GM12878 (cell line): Measurements from ENCODE around the gene ABCA13. TPM values are rescaled to one million over a fixed set of nuclear protein-coding genes. Genes with fewer than 3 reads are reported as not detected.

Source experiments
- ATAC-seq: fragments of 200-7000 bp; cut with Tn5 transposase; 3 replicates; pipeline ENCODE4 v1.9.1; 2020; ENCODE audit warnings: mild to moderate bottlenecking, moderate library complexity
- BruUV-seq: library from RNA; stranded (reverse); fragments of 400-500 nt; replicated peaks from 2 replicates; lab custom pipeline; 2021; lab: Mats Ljungman, UMichigan
- CTCF ChIA-PET: fragments of 300-600 bp; sonication (Branson Sonifier 250); formaldehyde crosslinking; extraction: SDS; loops from one replicate; lab custom pipeline; 2021; ENCODE audit warnings: inconsistent platforms; lab: Yijun Ruan, JAX
- POLR2A ChIA-PET: fragments of 350-600 bp; formaldehyde crosslinking; extraction: SDS; loops from one replicate; lab custom pipeline; 2021; ENCODE audit warnings: inconsistent platforms; lab: Charles Lee
- RAD21 ChIA-PET: fragments of 300-600 bp; sonication (Branson Sonifier 250); formaldehyde crosslinking; loops from one replicate; lab custom pipeline; 2023; ENCODE audit warnings: antibody characterized with exemption; ENCODE audit not compliant: unreplicated experiment; lab: Charles Lee
- SMC1A ChIA-PET: fragments of 300-600 bp; sonication (Branson Sonifier 250); formaldehyde crosslinking; loops from one replicate; lab custom pipeline; 2023; ENCODE audit not compliant: unreplicated experiment, uncharacterized antibody; lab: Charles Lee
- DNase-seq: peaks from one replicate; pipeline ENCODE4 v3.0.0-alpha.2; 2011; ENCODE audit warnings: low read depth, low spot score
- FAIRE-seq: peaks from 3 replicates; lab custom pipeline; 2011; peaks lifted over from hg19 to GRCh38; lab: Jason Lieb, UNC
- H2AFZ ChIP-seq: 2 replicates; pipeline ENCODE4 v1.6.0; 2011; ENCODE audit warnings: low read depth, low read length, control low read depth; ENCODE audit not compliant: control insufficient read depth
- H3K27ac ChIP-seq: 2 replicates; pipeline ENCODE4 v1.5.1; 2011; ENCODE audit warnings: control low read depth; ENCODE audit not compliant: control insufficient read depth, insufficient read depth
- H3K27me3 ChIP-seq, 2 experiments: replicated peaks in 1 of 2; 2 replicates each; pipeline versions ENCODE4 v1.6.0 to v1.6.1; 2011; ENCODE audit warnings: low read length in 1 of 2; ENCODE audit not compliant: control insufficient read depth in 2 of 2, insufficient read depth in 2 of 2
- H3K36me3 ChIP-seq, 2 experiments: 2 replicates each; pipeline ENCODE4 v1.5.1; 2011; ENCODE audit warnings: low read length in 1 of 2; ENCODE audit not compliant: control insufficient read depth in 2 of 2, insufficient read depth in 2 of 2
- H3K4me1 ChIP-seq: 2 replicates; pipeline ENCODE4 v1.6.1; 2011; ENCODE audit warnings: mild to moderate bottlenecking, low read length, moderate library complexity, mixed read lengths; ENCODE audit not compliant: control insufficient read depth, insufficient read depth
- H3K4me2 ChIP-seq: 2 replicates; pipeline ENCODE4 v1.6.0; 2011; ENCODE audit warnings: control low read depth; ENCODE audit not compliant: control insufficient read depth, insufficient read depth
- H3K4me3 ChIP-seq: fragments of 200-600 bp; sonication (generic); 2 replicates; pipeline ENCODE4 v1.5.1; 2016
- H3K79me2 ChIP-seq: 2 replicates; pipeline ENCODE4 v1.6.0; 2011; ENCODE audit warnings: low read length; ENCODE audit not compliant: control insufficient read depth, insufficient read depth
- H3K9ac ChIP-seq: 2 replicates; pipeline ENCODE4 v1.8.0; 2011; ENCODE audit warnings: low read length, control low read depth, mixed read lengths; ENCODE audit not compliant: control insufficient read depth, insufficient read depth
- H3K9me3 ChIP-seq: replicated peaks from 3 replicates; pipeline ENCODE4 v1.5.1; 2011; ENCODE audit warnings: mild to moderate bottlenecking, low read length; ENCODE audit not compliant: control insufficient read depth, insufficient read depth
- H4K20me1 ChIP-seq: 2 replicates; pipeline ENCODE4 v1.6.0; 2011; ENCODE audit not compliant: control insufficient read depth, insufficient read depth
- ATF2 ChIP-seq: IDR thresholded peaks from 2 replicates; pipeline ENCODE4 v1.6.1; 2012; ENCODE audit warnings: low read length, inconsistent platforms
- BCL3 ChIP-seq: IDR thresholded peaks from 2 replicates; pipeline ENCODE4 v1.6.1; 2011; ENCODE audit warnings: borderline replicate concordance, low read depth, mild to moderate bottlenecking, moderate library complexity, low read length; ENCODE audit not compliant: insufficient read depth, poor library complexity, severe bottlenecking
- EZH2 ChIP-seq: IDR thresholded peaks from 2 replicates; pipeline ENCODE4 v1.6.1; 2012; ENCODE audit warnings: low read depth, mild to moderate bottlenecking, control low read depth, inconsistent platforms, low read length, borderline replicate concordance; ENCODE audit not compliant: control insufficient read depth
- IRF4 ChIP-seq: IDR thresholded peaks from 2 replicates; pipeline ENCODE4 v1.6.1; 2011; ENCODE audit warnings: low read depth, low read length
- MAX ChIP-seq: IDR thresholded peaks from 2 replicates; pipeline ENCODE4 v1.6.1; 2012; ENCODE audit warnings: low read depth, low read length, improper control_type of control experiment
- NFYB ChIP-seq: IDR thresholded peaks from 2 replicates; pipeline ENCODE4 v1.6.1; 2011; ENCODE audit warnings: low read depth, mild to moderate bottlenecking, low read length, improper control_type of control experiment, moderate library complexity; ENCODE audit not compliant: insufficient read depth
- PML ChIP-seq: IDR thresholded peaks from 2 replicates; pipeline ENCODE4 v1.6.1; 2012; ENCODE audit warnings: low read length, inconsistent platforms
- SMAD5 ChIP-seq: IDR thresholded peaks from 2 replicates; pipeline ENCODE4 v1.6.1; 2016; ENCODE audit warnings: antibody characterized with exemption, low read depth
- SMARCA5 ChIP-seq: fragments of 450-650 bp; IDR thresholded peaks from 2 replicates; pipeline ENCODE4 v1.6.1; 2017; ENCODE audit warnings: mild to moderate bottlenecking
- SREBF2 ChIP-seq: IDR thresholded peaks from 2 replicates; pipeline ENCODE4 v1.6.1; 2012; ENCODE audit warnings: mild to moderate bottlenecking, low read length
- SUZ12 ChIP-seq: fragments of 200-600 bp; sonication (generic); IDR thresholded peaks from one replicate; pipeline ENCODE4 v1.6.1; 2018; ENCODE audit warnings: antibody characterized with exemption, mild to moderate bottlenecking; ENCODE audit not compliant: unreplicated experiment
- WGBS: methylation state at CpG from one replicate; pipeline ENCODE4 v1.1.6; 2016; ENCODE audit warnings: low lambda C conversion rate; ENCODE audit not compliant: insufficient replicate concordance, insufficient coverage; ENCODE audit errors: missing lambda C conversion rate; 5-methylcytosine and 5-hydroxymethylcytosine counted together
- in situ Hi-C: fragments of 300-500 bp; cut with MboI; formaldehyde crosslinking; loops from 9 replicates; pipeline ENCODE4 v1.14.3; 2018; ENCODE audit warnings: mixed read lengths
- intact Hi-C: fragments of 100-400 bp; cut with micrococcal nuclease; formaldehyde crosslinking; loops from one replicate; pipeline ENCODE4 v1.14.2; 2022; ENCODE audit not compliant: unreplicated experiment
- polyA plus RNA-seq, 11 experiments: library from polyadenylated mRNA; depleted of rRNA in 4 of 11; unstranded in 6 of 11; stranded (reverse) in 5 of 11; fragments of >200 nt; fragmentation: Nextera tagmentation in 4 of 11; fragmentation: Illumina TruSeq in 1 of 11; extraction: Ambion mirVana in 4 of 11; extraction: Trizol in 1 of 11; gene quantifications; 1 replicate in 1 of 11; 2 replicates in 10 of 11; pipeline versions ENCODE4 v1.2.1 to v1.2.3, GENCODE V29; 2011 to 2016; ENCODE audit warnings: inconsistent platforms in 2 of 11, missing spikeins in 2 of 11, low read depth in 1 of 11
- total RNA-seq, 4 experiments: library from RNA; depleted of rRNA in 3 of 4; stranded (reverse); fragments of >200 nt in 3 of 4; fragmentation: Illumina TruSeq in 1 of 4; extraction: Trizol in 1 of 4; gene quantifications; 2 replicates each; pipeline versions ENCODE4 v1.2.1 to v1.2.3, GENCODE V29; 2013 to 2021

The ABCA13 gene
- total and polyA plus RNA-seq, 10 of the 15 experiments (the other 5 are each of a cell fraction or from before 2014, with no cell fraction given), result under 0.01 to 0.98 (median 0.04) TPM; not detected in 2

GRCh38 chr7:48540746-48541145, 369.5 kb downstream of the ABCA13 start:
- Histone ChIP-seq H3K4me3 (no peak overlapping the region), H3K4me2 (no peak overlapping the region), H3K9ac (no peak overlapping the region), H3K27me3 (no peaks in the 10 kb centered on the region), H3K36me3 (no peaks in the 10 kb centered on the region), H3K4me1 (no peaks in the 10 kb centered on the region), H3K27ac (no peak overlapping the region), H2AFZ (no peak overlapping the region), H3K9me3 (no peaks in the 10 kb centered on the region; the same call in 2 of the 3 replicates), H3K79me2 (no peaks in the 10 kb centered on the region), H4K20me1 (no peaks in the 10 kb centered on the region)
- POLR2A ChIA-PET, result no interaction called here
- CTCF ChIA-PET, result no interaction called here
- RAD21 ChIA-PET, result no interaction called here
- BruUV-seq, result no TSS peak
- ATAC-seq, result no peak
- in situ Hi-C loops, result no loop called here
- SMC1A ChIA-PET, result interaction anchor here (1.1 kb wide), 1 partner anchor 17 kb away, joined by 3 read pairs; no protein-coding TSS in a partner anchor
- DNase-seq, result no peak
- intact Hi-C loops, result no loop called here
- WGBS, result 0% methylated on average over 1 of the region's 1 CpG
- TF ChIP-seq SREBF2, result no peak
- TF ChIP-seq ATF2, result no peak
- TF ChIP-seq IRF4, result no peak
- TF ChIP-seq NFYB, result no peak
- TF ChIP-seq SUZ12, result no peak
- TF ChIP-seq EZH2, result no peak
- no peak for TF ChIP-seq BCL3
- no peak for TF ChIP-seq SMARCA5
- no peak for TF ChIP-seq SMAD5
- no peak for TF ChIP-seq PML
- no peak for TF ChIP-seq MAX
- no peak for FAIRE-seq
